NT2/D1 (cell line): ENCODE data around the gene PARP14.

Source experiments
- DNase-seq: peaks from one replicate; pipeline ENCODE4 v3.0.0-alpha.2; 2011; ENCODE audit warnings: low read depth, low spot score
- H3K27me3 ChIP-seq: 2 replicates; pipeline ENCODE4 v1.6.0; 2011; ENCODE audit warnings: mild to moderate bottlenecking; ENCODE audit not compliant: insufficient read length, insufficient read depth
- H3K36me3 ChIP-seq: 2 replicates; pipeline ENCODE4 v1.6.1; 2011; ENCODE audit warnings: mild to moderate bottlenecking, low read length, mixed read lengths; ENCODE audit not compliant: insufficient read depth, insufficient read length
- H3K4me1 ChIP-seq: 2 replicates; pipeline ENCODE4 v1.5.1; 2011; ENCODE audit not compliant: insufficient read depth, insufficient read length
- H3K4me3 ChIP-seq: 2 replicates; pipeline ENCODE4 v1.5.1; 2011; ENCODE audit warnings: low read depth; ENCODE audit not compliant: insufficient read length
- H3K9ac ChIP-seq: 2 replicates; pipeline ENCODE4 v1.6.0; 2011; ENCODE audit warnings: low read depth; ENCODE audit not compliant: insufficient read length
- H3K9me3 ChIP-seq: 2 replicates; pipeline ENCODE4 v1.5.1; 2011; ENCODE audit warnings: mild to moderate bottlenecking, low read length; ENCODE audit not compliant: insufficient read depth
- SUZ12 ChIP-seq: IDR thresholded peaks from 2 replicates; pipeline ENCODE4 v1.6.1; 2011; ENCODE audit not compliant: insufficient read length, insufficient read depth; ENCODE audit errors: extremely low read depth
- YY1 ChIP-seq: IDR thresholded peaks from 2 replicates; pipeline ENCODE4 v1.6.1; 2011; ENCODE audit not compliant: insufficient read length, insufficient read depth
- ZNF274 ChIP-seq: IDR thresholded peaks from 2 replicates; pipeline ENCODE4 v1.6.1; 2011; ENCODE audit warnings: mild to moderate bottlenecking, low read depth, low read length

The PARP14 gene

DNA sequence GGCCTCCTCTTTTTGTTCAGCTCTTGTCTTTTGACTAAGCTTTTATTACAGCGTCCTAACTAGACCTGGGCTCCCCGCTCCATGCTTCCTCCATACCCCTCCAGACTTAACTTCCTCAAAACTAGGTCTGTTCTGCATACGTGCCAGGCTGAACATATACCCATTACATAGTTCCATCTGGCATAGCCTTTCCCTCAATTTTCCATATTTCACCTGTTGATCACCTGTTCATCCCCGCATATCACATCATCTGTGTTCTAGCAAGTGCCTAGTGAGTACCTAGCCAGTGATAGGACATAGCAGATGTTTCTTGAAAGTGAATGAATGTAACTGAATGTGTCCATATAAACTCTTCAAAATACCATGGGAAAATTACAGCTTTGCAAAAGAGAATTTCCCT is 36.0 kb downstream of the PARP14 start:
- TF ChIP-seq SUZ12 (no peak), ZNF274 (no peak)

DNA sequence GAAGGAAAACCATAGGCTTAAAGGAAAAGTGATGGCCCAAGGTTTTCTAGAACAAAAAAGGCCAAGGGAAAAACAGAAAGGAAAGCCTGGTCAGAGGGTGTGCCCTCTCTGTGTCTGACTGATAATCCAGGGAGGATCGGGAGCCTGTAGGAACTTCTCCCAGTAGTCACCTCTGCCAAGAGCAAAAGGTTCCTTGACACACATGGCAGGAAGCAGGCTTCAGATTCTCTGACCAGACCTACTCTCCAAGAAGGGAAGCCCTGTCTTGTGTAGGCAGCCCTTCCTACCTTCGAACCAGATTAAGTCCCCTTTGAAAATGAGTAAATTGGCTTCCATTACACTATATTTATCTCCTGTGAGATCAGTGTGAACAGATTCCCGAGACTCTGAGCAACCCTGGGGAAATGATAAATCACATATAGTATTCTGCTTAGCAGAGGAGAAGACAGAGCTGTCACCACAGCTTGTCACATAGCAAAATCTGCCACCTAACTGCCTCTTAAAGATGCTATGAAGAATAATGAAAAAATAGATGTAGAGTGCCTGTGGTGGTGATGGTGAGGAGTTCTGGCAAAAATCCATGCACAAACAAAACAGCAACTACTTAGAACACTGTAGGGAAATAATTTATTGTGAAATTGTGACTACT is 38.8 kb downstream of the PARP14 start:
- TF ChIP-seq YY1 (no peak), ZNF274 (no peak)

More for the DNA sequence above, 36.0 kb downstream of the PARP14 start:
- Histone ChIP-seq H3K27me3 (no peaks in the 10 kb centered on the region), H3K36me3 (no peaks in the 10 kb centered on the region), H3K9me3 (no peaks in the 10 kb centered on the region), H3K4me1 (no peaks in the 10 kb centered on the region), H3K4me3 (no peak overlapping the region), H3K9ac (no peak overlapping the region)
- DNase-seq, result no peak

GRCh38 chr3:122725106-122725505 is 44.5 kb downstream of the PARP14 start:
- TF ChIP-seq ZNF274, result no peak
- TF ChIP-seq YY1, result no peak
- TF ChIP-seq SUZ12, result no peak
- Histone ChIP-seq H3K9ac (no peak overlapping the region), H3K36me3 (no peaks in the 10 kb centered on the region), H3K9me3 (peaks cover 20% of the 10 kb centered on the region), H3K4me1 (no peaks in the 10 kb centered on the region), H3K27me3 (no peaks in the 10 kb centered on the region), H3K4me3 (no peak overlapping the region)
- no peak for DNase-seq

More for the DNA sequence above, 38.8 kb downstream of the PARP14 start:
- Histone ChIP-seq H3K9me3 (peaks cover 9% of the 10 kb centered on the region; the same call in 1 of the 2 replicates), H3K36me3 (no peaks in the 10 kb centered on the region), H3K4me1 (no peaks in the 10 kb centered on the region), H3K4me3 (no peak overlapping the region), H3K27me3 (no peaks in the 10 kb centered on the region), H3K9ac (no peak overlapping the region)
- no peak for DNase-seq

DNA sequence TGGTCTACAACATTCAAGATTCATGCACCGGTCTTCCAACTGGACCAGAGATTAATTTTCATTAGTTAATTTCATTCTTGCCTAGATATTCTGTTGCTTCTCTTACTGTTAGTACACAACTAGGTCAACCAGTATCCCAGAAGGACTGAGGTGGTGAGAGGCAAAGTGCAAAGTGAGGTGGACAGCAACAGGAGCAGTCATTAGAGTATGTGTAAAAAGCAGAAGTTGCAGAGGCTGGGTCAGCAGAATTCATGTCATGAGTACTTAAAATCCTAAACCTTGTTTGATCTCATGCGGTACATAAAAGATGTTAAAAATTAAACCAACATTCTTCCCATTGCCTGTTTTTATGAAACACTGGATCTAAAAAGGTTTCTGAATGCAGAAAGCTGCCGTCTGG is 46.7 kb downstream of the PARP14 start:
- no peaks in the 10 kb centered on the region for H3K4me1 ChIP-seq
- H3K36me3 ChIP-seq, result no peaks in the 10 kb centered on the region
- no peak for TF ChIP-seq SUZ12
- no peak for TF ChIP-seq YY1
- no peak for TF ChIP-seq ZNF274
- no peaks in the 10 kb centered on the region for H3K27me3 ChIP-seq
- H3K9me3 ChIP-seq, result peaks cover 27% of the 10 kb centered on the region
- no peak overlapping the region for H3K4me3 ChIP-seq
- no peak for DNase-seq
- no peak overlapping the region for H3K9ac ChIP-seq

DNA sequence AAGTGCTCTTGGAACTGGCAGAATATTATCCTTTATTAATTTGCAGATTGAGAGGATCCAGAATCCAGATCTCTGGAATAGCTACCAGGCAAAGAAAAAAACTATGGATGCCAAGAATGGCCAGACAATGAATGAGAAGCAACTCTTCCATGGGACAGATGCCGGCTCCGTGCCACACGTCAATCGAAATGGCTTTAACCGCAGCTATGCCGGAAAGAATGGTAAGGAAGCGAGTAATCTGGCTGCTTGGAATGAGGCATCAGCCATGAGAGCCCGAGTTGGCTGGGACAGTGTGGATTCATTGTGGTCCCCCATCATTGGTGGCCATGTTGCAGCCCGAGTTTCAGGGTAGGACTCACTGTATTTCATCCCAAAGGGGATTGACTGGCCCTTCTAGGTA is 47.1 kb downstream of the PARP14 start:
- H3K27me3 ChIP-seq, result no peaks in the 10 kb centered on the region
- no peaks in the 10 kb centered on the region for H3K4me1 ChIP-seq
- TF ChIP-seq SUZ12 (no peak), YY1 (no peak), ZNF274 (no peak)
- H3K36me3 ChIP-seq, result no peaks in the 10 kb centered on the region
- no peak for DNase-seq
- peaks cover 31% of the 10 kb centered on the region for H3K9me3 ChIP-seq
- no peak overlapping the region for H3K4me3 ChIP-seq
- no peak overlapping the region for H3K9ac ChIP-seq

DNA sequence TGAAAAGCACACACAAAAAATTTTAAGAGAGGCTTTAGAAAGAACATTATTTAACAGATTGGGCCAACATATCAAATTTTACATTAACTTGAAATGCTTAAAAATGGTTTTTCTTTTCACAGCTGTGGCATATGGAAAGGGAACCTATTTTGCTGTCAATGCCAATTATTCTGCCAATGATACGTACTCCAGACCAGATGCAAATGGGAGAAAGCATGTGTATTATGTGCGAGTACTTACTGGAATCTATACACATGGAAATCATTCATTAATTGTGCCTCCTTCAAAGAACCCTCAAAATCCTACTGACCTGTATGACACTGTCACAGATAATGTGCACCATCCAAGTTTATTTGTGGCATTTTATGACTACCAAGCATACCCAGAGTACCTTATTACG is 47.5 kb downstream of the PARP14 start:
- no peak for DNase-seq
- H3K9me3 ChIP-seq, result peaks cover 35% of the 10 kb centered on the region

DNA sequence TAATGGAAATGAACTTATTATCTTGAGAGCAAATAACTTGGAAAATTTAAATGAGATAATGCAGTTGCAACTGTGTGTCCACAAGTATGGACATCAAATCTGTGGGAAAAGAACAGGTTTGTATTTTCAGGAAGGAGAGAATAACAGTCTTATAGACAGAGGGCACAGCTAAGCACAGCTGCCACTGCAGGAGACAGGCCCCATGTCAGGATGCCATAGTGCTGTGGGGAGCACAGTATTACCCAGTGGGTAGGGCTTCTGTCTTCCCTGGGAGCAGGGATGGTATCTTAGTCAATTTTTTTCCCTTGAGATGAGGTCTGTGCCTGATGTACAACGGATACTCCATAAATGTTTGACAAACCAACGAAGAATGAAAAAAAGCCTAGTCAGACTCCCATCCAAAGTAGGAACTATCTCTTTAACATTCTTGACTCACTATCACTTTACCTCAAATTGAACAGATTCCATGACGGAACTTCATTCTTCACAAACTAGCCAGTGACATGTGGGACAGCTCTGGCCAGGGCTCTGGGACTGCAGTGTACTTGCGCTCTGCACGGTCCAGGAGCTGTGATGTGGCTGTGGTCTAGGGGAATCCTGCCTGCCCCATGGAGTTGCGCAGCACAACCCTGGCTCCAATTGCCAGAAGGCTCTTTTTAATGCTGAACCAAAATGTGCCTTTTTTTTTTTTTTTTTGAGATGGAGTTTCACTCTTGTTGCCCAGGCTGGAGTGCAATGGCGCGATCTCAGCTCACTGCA is 48.3 kb downstream of the PARP14 start:
- TF ChIP-seq YY1 (no peak), SUZ12 (no peak), ZNF274 (no peak)
- H3K4me3 ChIP-seq, result no peak overlapping the region
- peaks cover 35% of the 10 kb centered on the region for H3K9me3 ChIP-seq
- DNase-seq, result no peak
- no peaks in the 10 kb centered on the region for H3K4me1 ChIP-seq
- H3K36me3 ChIP-seq, result no peaks in the 10 kb centered on the region
- H3K9ac ChIP-seq, result no peak overlapping the region
- no peaks in the 10 kb centered on the region for H3K27me3 ChIP-seq

More for the DNA sequence above, 47.5 kb downstream of the PARP14 start:
- Histone ChIP-seq H3K4me3 (no peak overlapping the region), H3K27me3 (no peaks in the 10 kb centered on the region), H3K36me3 (no peaks in the 10 kb centered on the region), H3K4me1 (no peaks in the 10 kb centered on the region), H3K9ac (no peak overlapping the region)
- TF ChIP-seq YY1, result no peak
- no peak for TF ChIP-seq SUZ12
- no peak for TF ChIP-seq ZNF274
